ENCODE data around the gene RBM17.
"Not testable (repeated sequence)": the region's sequence is repeated elsewhere in the genome, so short reads cannot be mapped to it uniquely, and the experiment has no call there.

Gene RBM17

DNA sequence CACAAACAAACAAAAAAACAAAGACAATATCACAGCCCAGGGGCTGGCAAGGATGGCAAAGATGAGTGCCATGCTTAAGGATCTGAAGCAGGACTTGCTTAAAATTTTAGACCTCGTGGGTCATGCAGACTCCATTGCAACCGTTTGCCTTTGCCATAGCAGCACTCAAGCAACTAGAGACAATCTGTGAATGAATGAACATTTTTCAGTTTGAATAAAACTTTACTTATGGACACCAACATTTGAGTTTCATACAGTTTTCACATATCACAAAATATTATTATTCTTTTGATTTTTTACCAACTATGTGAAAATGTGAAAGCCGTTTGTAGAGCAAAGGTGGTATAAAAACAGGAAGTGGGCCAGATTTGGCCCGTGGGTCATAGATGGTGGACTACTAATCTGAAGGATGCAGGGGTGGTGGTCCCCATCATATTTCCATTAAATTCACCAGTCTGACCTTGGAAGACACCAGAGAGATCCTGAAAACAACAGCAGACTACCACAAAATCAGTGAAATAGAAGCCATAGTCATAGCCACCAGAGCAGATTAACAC lies 8.3 kb upstream of the RBM17 start:
- DNase-seq (ENCODE audit: low read depth), result no peak

DNA sequence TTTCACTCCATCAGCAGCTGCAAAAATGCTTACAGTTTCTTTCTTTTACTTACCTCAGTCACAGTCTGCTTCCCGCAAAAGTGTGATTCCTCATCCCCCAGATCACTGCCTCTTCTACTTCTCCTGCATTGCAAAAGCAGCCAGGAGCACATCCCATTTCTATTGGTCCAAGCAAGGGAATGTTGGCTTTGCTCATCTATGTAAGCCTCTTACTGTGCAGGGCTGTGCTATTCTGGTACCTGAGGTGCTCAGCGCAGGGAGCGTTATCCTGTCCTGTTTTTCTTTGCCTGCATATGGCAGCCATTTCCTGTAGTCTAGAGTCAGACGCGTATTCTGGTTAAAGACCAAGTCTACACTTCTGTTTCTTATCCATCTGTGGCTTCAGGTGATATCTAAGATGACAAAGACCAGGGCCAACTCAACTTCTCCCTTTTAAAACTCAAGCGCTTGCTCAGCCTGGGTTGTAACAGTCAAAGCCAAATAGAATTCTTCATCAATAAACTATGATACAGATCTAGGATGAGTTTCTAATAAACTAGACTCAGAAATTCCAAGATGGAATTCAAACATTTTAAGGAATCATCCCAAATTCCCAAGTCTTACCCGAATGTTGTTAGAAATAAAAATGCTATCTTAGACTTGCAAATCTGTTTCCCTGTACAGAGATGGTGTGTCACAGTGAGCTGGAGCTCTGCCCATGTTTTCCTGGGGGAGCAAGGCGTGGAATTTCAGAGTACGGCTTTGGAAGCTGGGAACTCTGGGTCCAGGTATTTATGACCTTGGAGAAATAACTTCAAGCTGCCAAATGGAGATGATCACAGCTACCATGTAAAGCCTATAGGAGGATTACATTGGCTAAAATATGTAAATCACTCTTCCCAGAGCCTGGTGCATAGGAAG lies 6.1 kb upstream of the RBM17 start:
- DNase-seq (ENCODE audit: low read depth), result no peak

DNA sequence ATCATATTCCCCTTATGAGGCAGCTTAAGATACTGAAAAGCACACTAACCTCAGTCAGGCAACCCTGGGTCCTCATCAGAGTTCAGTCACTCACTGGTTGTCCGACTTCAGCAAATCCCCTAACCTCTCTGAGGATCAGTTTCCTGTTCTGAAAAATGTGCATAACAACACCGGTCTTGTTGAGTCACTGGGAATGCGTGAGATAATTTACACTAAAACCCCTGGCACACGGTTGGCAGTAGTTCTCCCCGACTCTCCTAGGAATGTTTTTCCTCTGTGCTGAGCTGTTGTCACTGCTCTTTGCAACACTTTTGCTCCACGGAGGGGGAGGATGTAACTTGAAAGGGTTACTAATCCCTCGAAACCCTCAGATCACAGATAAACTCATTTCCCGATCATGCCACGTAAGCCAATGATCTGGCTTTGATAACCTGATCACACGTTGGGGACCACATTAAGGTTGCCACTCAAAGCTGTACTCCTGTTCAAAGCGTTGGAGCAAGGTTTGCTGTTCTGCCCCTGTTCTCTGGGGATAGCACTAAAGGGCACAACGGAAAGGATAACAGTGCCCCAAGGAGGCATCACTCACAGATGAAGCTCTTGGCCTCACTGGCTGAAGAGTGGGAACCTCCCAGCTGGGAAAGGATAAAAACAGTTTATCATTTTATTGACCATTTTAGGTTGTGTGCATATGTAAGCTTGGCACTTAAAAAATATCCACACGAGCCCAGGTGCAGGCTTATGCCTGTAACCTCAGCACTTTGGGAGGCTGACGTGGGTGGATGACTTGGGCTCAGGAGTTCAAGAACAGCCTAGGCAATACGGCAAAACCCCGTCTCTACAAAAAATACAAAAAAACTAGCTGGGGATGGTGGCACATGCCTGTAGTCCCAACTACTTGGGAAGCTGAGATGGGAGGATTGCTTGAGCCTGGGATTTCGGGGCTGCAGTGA lies 5.0 kb upstream of the RBM17 start:
- DNase-seq (ENCODE audit: low read depth), result peak; percentile 39

GRCh38 chr10:6086375-6087233 lies 2.2 kb upstream of the RBM17 start:
- DNase-seq (ENCODE audit: low read depth), result peak; percentile 60

DNA sequence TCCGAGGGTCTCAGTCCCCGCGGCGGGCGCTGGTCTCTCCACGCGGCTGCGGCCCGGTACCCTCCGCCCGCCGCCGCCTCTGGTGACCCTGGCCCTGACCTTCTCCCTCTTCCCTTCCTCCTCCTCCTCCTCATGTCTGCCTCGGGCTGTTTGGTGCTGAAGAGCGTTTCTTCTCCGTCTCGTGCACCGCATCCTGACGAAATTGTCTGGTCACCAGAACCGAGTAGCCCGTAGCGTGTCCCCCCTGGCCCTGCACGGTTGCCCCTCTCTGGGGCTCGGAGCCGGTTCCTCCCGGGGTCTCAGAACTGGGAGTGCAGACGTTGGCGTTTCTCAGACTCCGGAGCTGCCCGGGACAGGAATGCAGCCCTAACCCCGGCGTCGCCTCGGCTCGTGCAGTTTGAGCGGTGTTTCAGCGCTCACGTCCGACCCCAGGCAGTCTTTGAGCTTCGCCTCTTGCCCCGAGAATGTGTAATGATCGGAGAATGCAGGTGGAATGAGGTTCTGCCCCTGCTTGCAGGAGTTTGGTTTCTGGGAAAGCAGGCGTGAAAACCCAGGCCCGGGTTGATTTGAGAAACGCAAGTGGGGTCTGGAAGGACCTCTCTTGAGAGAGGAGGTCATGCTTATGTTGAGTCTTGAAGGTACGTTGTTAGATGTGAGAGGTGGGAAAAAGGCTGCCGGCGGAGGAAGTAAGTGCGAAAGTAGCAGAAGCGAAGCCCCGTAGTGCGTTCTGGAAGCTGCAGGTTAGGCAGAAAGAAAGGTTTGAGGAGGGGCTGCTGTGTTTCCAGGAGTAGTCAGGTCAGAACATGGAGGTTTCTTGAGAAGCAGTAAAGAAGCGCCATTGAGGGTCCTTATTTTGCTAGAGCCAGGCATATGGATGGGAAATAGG lies 743 bp downstream of the RBM17 start:
- no peak for DNase-seq (ENCODE audit: low read depth)

DNA sequence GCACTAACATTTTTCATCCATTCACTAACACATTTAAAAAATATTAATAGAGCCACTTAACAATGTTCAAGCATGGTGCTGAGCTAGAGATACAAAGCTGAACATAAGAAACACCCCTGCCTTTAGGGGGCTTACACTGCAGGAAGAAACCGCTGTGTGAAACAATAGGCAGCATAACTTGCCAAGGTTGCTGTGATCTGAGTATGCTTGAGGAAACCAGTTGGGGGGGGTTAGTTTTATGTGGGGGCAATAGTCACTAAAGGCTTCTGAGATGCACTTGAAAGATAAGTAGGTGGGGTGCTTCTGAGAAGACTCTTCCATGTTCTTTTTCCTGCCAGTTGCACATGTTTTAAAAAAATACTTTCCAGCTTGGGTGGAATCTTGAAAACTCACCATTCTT lies 2.8 kb downstream of the RBM17 start:
- no peak for DNase-seq (ENCODE audit: low read depth)

DNA sequence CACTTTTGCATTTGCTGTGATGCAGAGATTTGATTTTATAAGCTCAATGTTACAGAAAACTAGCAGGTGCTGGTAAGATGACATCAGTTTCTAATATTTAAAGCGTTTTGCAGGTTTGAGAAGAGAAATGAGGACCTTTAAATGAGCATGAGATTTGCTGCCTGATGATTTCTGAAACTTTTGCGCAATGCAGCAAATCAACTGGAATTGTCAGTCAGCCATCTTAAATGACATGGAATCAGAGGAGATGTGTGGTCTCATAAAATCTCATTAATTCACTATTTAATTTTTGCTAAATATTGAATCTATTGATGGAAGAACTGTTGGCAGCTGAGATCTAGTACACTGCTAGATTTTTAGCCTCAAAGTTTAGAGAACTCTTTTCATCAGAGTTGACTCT lies 3.9 kb downstream of the RBM17 start:
- no peak for DNase-seq (ENCODE audit: low read depth)

GRCh38 chr10:6095810-6096570 lies 7.2 kb downstream of the RBM17 start:
- DNase-seq (ENCODE audit: low read depth), result no peak

GRCh38 chr10:6097063-6097462 lies 8.2 kb downstream of the RBM17 start:
- DNase-seq (ENCODE audit: low read depth), result no peak

- DNase-seq (ENCODE audit: low read depth), result no peak
Observed at GRCh38 chr10:6098156-6098555, 9.3 kb downstream of the RBM17 start.

DNA sequence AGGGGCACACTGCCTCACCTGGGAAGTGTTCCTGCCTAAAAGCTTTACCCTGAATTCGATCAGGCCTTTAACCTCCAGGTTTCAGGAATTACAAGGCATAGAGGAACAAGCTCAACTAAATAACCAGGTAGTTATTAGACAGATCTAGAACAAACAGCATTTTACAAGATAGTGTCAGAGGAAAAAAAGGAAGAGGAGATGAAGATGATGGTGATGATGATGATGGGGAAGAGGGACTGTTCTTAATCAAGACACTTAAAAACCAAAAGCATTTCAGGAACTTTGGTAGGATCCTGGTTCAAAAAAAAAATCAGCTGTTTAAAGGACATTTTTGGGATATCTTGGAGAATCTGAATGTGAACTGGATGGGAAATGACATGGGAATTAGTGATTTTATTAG lies 11.5 kb downstream of the RBM17 start:
- no peak for DNase-seq (ENCODE audit: low read depth)

- DNase-seq (ENCODE audit: low read depth), result no peak
Observed at GRCh38 chr10:6101181-6101580, 12.3 kb downstream of the RBM17 start.

- DNase-seq (ENCODE audit: low read depth), result no peak
Observed at GRCh38 chr10:6102128-6102527, 13.3 kb downstream of the RBM17 start.

DNA sequence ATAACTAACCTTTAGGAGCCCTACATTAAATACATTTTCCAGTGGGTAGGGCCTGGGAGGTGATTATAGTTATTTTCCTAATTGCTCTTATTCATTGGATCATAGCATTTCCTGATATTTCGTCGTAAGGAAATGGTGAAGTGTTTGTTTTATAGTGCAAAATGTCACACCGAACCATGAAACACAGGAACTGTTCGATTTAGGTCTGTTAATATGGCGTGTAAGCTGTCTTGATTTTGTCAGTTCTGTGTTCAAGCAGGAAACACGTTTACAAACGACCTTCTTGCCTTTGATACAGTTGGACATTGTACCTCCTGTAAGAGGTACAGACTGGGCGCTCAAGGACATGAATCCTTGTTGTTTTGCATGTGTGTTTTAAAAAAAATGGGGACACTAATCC lies 14.8 kb downstream of the RBM17 start:
- DNase-seq (ENCODE audit: low read depth), result no peak

GRCh38 chr10:6107616-6108015 lies 18.8 kb downstream of the RBM17 start:
- DNase-seq (ENCODE audit: low read depth), result not testable (repeated sequence)

DNA sequence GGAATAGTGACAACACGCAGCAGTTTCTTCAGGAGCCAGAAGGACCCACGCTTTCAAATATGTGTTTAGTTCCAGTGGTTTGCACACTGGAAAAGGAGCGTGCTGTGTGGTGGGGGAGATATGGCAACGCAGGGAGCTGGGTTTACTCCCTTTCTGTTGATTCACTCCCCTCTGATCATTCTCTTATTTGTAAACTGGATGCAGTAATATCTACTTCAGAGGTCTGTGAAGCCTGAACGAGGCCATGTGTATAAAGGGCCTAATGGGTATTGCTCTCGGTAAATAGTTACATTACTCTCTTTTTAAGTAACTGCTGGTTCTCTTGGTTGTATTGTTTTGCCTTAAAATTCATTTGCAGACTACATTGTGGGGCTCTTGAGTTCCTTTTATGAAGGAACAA lies 19.2 kb downstream of the RBM17 start:
- no peak for DNase-seq (ENCODE audit: low read depth)

DNA sequence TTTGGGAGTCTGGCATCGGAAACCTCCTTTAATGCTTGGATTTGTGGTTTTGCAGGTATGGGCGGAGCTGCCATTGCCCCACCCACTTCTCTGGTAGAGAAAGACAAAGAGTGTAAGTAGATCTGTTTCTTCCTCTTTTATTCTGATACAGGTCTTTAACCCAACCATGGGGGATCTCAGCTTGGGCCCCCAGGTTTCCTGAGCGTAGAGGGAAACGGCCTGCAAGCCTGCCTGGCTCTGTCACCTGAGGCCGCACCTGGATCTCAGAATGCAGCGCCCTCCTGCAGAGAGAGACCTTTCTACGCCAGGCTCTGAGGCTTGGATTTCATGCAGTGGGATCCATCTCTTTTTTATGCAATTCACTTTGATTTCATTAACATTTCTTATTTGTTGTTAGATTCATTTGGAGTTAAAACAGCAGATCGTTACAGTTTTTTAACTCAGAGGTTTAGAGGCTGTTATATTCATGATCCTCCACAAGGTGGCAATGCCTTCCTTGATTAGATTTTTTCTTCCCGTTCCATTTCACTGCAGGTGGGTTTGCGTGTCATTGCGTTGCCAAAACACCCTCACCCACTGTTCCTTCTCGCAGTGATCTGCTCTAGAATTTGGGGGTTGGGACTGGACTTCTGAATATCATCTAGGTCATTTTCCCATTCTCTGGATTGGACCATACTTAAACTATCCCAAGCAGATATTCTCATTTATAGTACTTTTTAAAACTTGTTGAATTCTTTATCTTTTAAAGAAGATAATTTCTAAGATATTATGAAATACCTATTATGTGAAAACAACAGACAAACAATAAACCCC lies 20.0 kb downstream of the RBM17 start:
- no peak for DNase-seq (ENCODE audit: low read depth)

- no peak for DNase-seq (ENCODE audit: low read depth)
Observed at GRCh38 chr10:6109444-6109775, 20.6 kb downstream of the RBM17 start.

- DNase-seq (ENCODE audit: low read depth), result no peak
Observed at GRCh38 chr10:6110136-6110535, 21.3 kb downstream of the RBM17 start.
